HEK293T (cell line): ENCODE results near the gene UFC1.

Experiments used
- ARNT ChIP-seq: fragments of 450-650 bp; IDR thresholded peaks from 2 replicates; pipeline ENCODE4 v1.6.1; 2017; ENCODE audit warnings: mild to moderate bottlenecking
- BHLHE40 ChIP-seq: fragments of 450-650 bp; IDR thresholded peaks from 2 replicates; pipeline ENCODE4 v1.6.1; 2016; ENCODE audit warnings: mild to moderate bottlenecking, moderate library complexity, borderline replicate concordance
- ELF4 ChIP-seq: fragments of 450-650 bp; IDR thresholded peaks from 2 replicates; pipeline ENCODE4 v1.6.1; 2017; ENCODE audit warnings: antibody characterized with exemption
- FOXA1 ChIP-seq: fragments of 450-650 bp; IDR thresholded peaks from 2 replicates; pipeline ENCODE4 v1.6.1; 2016; ENCODE audit warnings: mild to moderate bottlenecking
- FOXM1 ChIP-seq: fragments of 450-650 bp; IDR thresholded peaks from 2 replicates; pipeline ENCODE4 v1.6.1; 2017; ENCODE audit warnings: mild to moderate bottlenecking, borderline replicate concordance
- LEF1 ChIP-seq: fragments of 450-650 bp; IDR thresholded peaks from 2 replicates; pipeline ENCODE4 v1.6.1; 2017; ENCODE audit warnings: mild to moderate bottlenecking, borderline replicate concordance
- SP1 ChIP-seq: fragments of 450-650 bp; IDR thresholded peaks from 2 replicates; pipeline ENCODE4 v1.6.1; 2017
- SUZ12 ChIP-seq: fragments of 450-650 bp; IDR thresholded peaks from 2 replicates; pipeline ENCODE4 v1.6.1; 2016; ENCODE audit warnings: mild to moderate bottlenecking
- TARDBP ChIP-seq: fragments of 450-650 bp; IDR thresholded peaks from 2 replicates; pipeline ENCODE4 v1.6.1; 2016

GRCh38 chr1:161130266-161130665, 23.5 kb upstream of the UFC1 start:
- TF ChIP-seq FOXM1 (no peak), SP1 (no peak), FOXA1 (no peak), TARDBP (no peak), BHLHE40 (no peak), SUZ12 (no peak), ELF4 (no peak), ARNT (no peak), LEF1 (no peak)
